ENCODE data around the gene CUX1. TPM values are rescaled to one million over a fixed set of nuclear protein-coding genes. Genes with fewer than 3 reads are reported as not detected.

The CUX1 gene
- total RNA-seq, 1 experiment from 2014 or later, result 116 TPM

GRCh38 chr7:102178410-102178809 lies 361.0 kb downstream of the CUX1 start:
- H3K4me1 Mint-ChIP-seq (ENCODE audit: low read depth, unreplicated experiment), result no peaks in the 10 kb centered on the region
- CTCF ChIA-PET, result no interaction called here
- TF ChIP-seq CTCF (IDR thresholded peaks at IDR 0.05; ENCODE audit: insufficient read depth in 1 of 2, low read depth in 1 of 2, low read length in 1 of 2, severe bottlenecking in 1 of 2, unreplicated experiment in 1 of 2), result no peak

DNA sequence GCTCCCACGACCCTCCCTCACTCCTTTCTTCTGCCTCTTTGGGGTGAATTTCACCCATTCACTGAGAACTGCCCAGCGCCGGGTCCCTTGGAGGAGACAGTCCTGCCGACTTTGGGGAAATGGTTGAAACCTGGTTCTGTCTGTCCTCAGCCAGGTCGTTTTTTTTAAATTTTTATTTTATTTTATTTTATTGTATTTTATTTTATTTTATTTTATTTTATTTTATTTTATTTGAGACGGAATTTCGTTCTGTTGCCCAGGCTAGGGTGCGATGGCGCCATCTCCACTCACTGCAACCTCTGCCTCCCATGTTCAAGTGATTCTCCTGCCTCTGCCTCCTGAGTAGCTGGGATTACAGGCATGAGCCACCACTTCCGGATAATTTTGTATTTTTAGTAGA lies 363.3 kb downstream of the CUX1 start:
- peaks cover 2% of the 10 kb centered on the region for H3K36me3 ChIP-seq (ENCODE audit: control insufficient read depth, insufficient read depth, low read length)
- intact Hi-C loops (cut with micrococcal nuclease; ENCODE audit: unreplicated experiment), result no loop called here
- H3K36me3 Mint-ChIP-seq (ENCODE audit: insufficient read depth, unreplicated experiment), result peaks cover 91% of the 10 kb centered on the region
- no peak overlapping the region for H3K4me3 Mint-ChIP-seq (ENCODE audit: unreplicated experiment)
- H3K9me3 Mint-ChIP-seq (ENCODE audit: unreplicated experiment), result no peaks in the 10 kb centered on the region
- no peaks in the 10 kb centered on the region for H3K4me1 ChIP-seq
- H3K27me3 ChIP-seq (replicated peaks; ENCODE audit: control insufficient read depth, insufficient read depth, low read length), result no peaks in the 10 kb centered on the region
- ChIA-PET CTCF (no interaction called here), POLR2A (no interaction called here)
- H3K4me3 ChIP-seq (ENCODE audit: low read depth, low read length), result no peak overlapping the region
- no peak overlapping the region for H3K27ac Mint-ChIP-seq (ENCODE audit: unreplicated experiment)
- no peak for DNase-seq
- H3K27me3 Mint-ChIP-seq (ENCODE audit: insufficient read depth, unreplicated experiment), result no peaks in the 10 kb centered on the region
- BruUV-seq (replicated peaks), result no TSS peak
- H3K4me1 Mint-ChIP-seq (ENCODE audit: low read depth, unreplicated experiment), result no peaks in the 10 kb centered on the region
- H3K9me3 ChIP-seq, result no peaks in the 10 kb centered on the region
- no peak for TF ChIP-seq CTCF (IDR thresholded peaks at IDR 0.05; ENCODE audit: insufficient read depth in 1 of 2, low read depth in 1 of 2, low read length in 1 of 2, severe bottlenecking in 1 of 2, unreplicated experiment in 1 of 2)

More at GRCh38 chr7:102178410-102178809, 361.0 kb downstream of the CUX1 start:
- Mint-ChIP-seq H3K9me3 (ENCODE audit: unreplicated experiment) (no peaks in the 10 kb centered on the region), H3K36me3 (ENCODE audit: insufficient read depth, unreplicated experiment) (peaks cover 91% of the 10 kb centered on the region), H3K4me3 (ENCODE audit: unreplicated experiment) (no peak overlapping the region), H3K27ac (ENCODE audit: unreplicated experiment) (peak overlapping the region; percentile 75), H3K27me3 (ENCODE audit: insufficient read depth, unreplicated experiment) (no peaks in the 10 kb centered on the region)
- Histone ChIP-seq H3K9me3 (no peaks in the 10 kb centered on the region), H3K4me3 (ENCODE audit: low read depth, low read length) (no peak overlapping the region), H3K36me3 (ENCODE audit: control insufficient read depth, insufficient read depth, low read length) (peaks cover 2% of the 10 kb centered on the region), H3K27me3 (replicated peaks; ENCODE audit: control insufficient read depth, insufficient read depth, low read length) (no peaks in the 10 kb centered on the region), H3K4me1 (no peaks in the 10 kb centered on the region)
- no peak for DNase-seq
- POLR2A ChIA-PET, result no interaction called here
- BruUV-seq (replicated peaks), result no TSS peak
- intact Hi-C loops (cut with micrococcal nuclease; ENCODE audit: unreplicated experiment), result no loop called here

- Mint-ChIP-seq H3K27me3 (ENCODE audit: insufficient read depth, unreplicated experiment) (no peaks in the 10 kb centered on the region), H3K36me3 (ENCODE audit: insufficient read depth, unreplicated experiment) (peaks cover 91% of the 10 kb centered on the region), H3K9me3 (ENCODE audit: unreplicated experiment) (no peaks in the 10 kb centered on the region), H3K27ac (ENCODE audit: unreplicated experiment) (no peak overlapping the region), H3K4me3 (ENCODE audit: unreplicated experiment) (no peak overlapping the region), H3K4me1 (ENCODE audit: low read depth, unreplicated experiment) (no peaks in the 10 kb centered on the region)
- no peaks in the 10 kb centered on the region for H3K27me3 ChIP-seq (replicated peaks; ENCODE audit: control insufficient read depth, insufficient read depth, low read length)
- no peak overlapping the region for H3K4me3 ChIP-seq (ENCODE audit: low read depth, low read length)
- H3K9me3 ChIP-seq, result no peaks in the 10 kb centered on the region
- DNase-seq, result no peak
- TF ChIP-seq CTCF (IDR thresholded peaks at IDR 0.05; ENCODE audit: insufficient read depth in 1 of 2, low read depth in 1 of 2, low read length in 1 of 2, severe bottlenecking in 1 of 2, unreplicated experiment in 1 of 2), result no peak
- intact Hi-C loops (cut with micrococcal nuclease; ENCODE audit: unreplicated experiment), result no loop called here
- H3K36me3 ChIP-seq (ENCODE audit: control insufficient read depth, insufficient read depth, low read length), result peaks cover 2% of the 10 kb centered on the region
- ChIA-PET POLR2A (no interaction called here), CTCF (no interaction called here)
- no peaks in the 10 kb centered on the region for H3K4me1 ChIP-seq
- no TSS peak for BruUV-seq (replicated peaks)
Observed at GRCh38 chr7:102181517-102181916, 364.1 kb downstream of the CUX1 start.

Measured in Caco-2 (cell line).